HG02981 (cell line): ENCODE results near the gene UXS1.

Experiments used
- ATAC-seq: cut with Tn5 transposase; IDR thresholded peaks from one replicate; pipeline ENCODE4 v1.9.1; 2021; ENCODE audit warnings: mild to moderate bottlenecking, moderate library complexity; ENCODE audit not compliant: unreplicated experiment

UXS1 gene

GRCh38 chr2:106054880-106055655 lies 139.0 kb downstream of the UXS1 start:
- no peak for ATAC-seq

- ATAC-seq: no peak
These were observed 139.8 kb downstream of the UXS1 start for GRCh38 chr2:106054321-106054720.

- no peak for ATAC-seq
These were observed 140.5 kb downstream of the UXS1 start for GRCh38 chr2:106053581-106053980.

- no peak for ATAC-seq
These were observed 141.0 kb downstream of the UXS1 start for GRCh38 chr2:106053116-106053515.

- no peak for ATAC-seq
These were observed 149.2 kb downstream of the UXS1 start for GRCh38 chr2:106044859-106045258.

GRCh38 chr2:106044021-106044420 lies 150.1 kb downstream of the UXS1 start:
- no peak for ATAC-seq
